ENCODE data around the gene AGO1.
A peak's percentile ranks its signal among the peaks of the same experiment; 100 is the strongest.
"Not testable (repeated sequence)": the region's sequence is repeated elsewhere in the genome, so short reads cannot be mapped to it uniquely, and the experiment has no call there.

The AGO1 gene

GRCh38 chr1:35869245-35869950 is 13.6 kb upstream of the AGO1 start:
- H3K9me3 ChIP-seq (ENCODE audit: control insufficient read depth, insufficient read depth, low read length); H3K27me3 ChIP-seq (ENCODE audit: control insufficient read depth, insufficient read depth, low read length); H3K4me3 ChIP-seq (ENCODE audit: low read depth, low read length); H3K36me3 ChIP-seq (ENCODE audit: control insufficient read depth, insufficient read depth, low read length); H3K27ac ChIP-seq (ENCODE audit: low read depth, low read length); H3K4me1 ChIP-seq (ENCODE audit: control insufficient read depth, insufficient read depth, low read length); H3K9ac ChIP-seq (ENCODE audit: low read depth, low read length): not testable (repeated sequence)

- no peaks in the 10 kb centered on the region for H3K9me3 ChIP-seq (ENCODE audit: control insufficient read depth, insufficient read depth, low read length)
- no peak overlapping the region for H3K27ac ChIP-seq (ENCODE audit: low read depth, low read length)
- no peaks in the 10 kb centered on the region for H3K27me3 ChIP-seq (ENCODE audit: control insufficient read depth, insufficient read depth, low read length)
- H3K36me3 ChIP-seq (ENCODE audit: control insufficient read depth, insufficient read depth, low read length): no peaks in the 10 kb centered on the region
- no peak overlapping the region for H3K9ac ChIP-seq (ENCODE audit: low read depth, low read length)
- no peak overlapping the region for H3K4me3 ChIP-seq (ENCODE audit: low read depth, low read length)
- H3K4me1 ChIP-seq (ENCODE audit: control insufficient read depth, insufficient read depth, low read length): no peaks in the 10 kb centered on the region
Observed at GRCh38 chr1:35870651-35871309, 12.2 kb upstream of the AGO1 start.

DNA sequence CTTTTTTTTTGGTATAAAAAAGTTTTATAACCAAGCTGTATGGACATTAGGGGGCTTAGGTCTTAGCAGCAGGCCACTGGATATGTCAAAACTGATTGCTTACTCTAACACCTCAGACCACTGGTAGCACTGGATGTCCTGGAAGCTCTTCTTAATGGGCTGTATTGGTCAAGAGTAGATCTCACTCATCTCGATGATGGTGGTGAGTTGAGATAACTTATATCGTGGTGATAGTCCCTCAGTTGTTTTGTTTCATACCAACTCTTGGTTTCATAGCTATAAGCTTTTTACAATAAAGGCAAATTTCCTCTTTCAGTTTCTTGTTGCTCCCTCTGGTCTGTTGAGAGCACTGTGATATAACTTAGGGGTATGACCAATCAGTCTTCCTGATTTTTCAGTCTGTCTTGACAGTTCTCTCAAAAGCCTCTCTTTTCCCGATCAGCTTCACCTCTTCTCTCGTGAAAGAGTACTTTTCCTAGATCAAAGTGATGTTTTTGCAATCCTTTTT is 9.7 kb upstream of the AGO1 start:
- Histone ChIP-seq H3K27ac (ENCODE audit: low read depth, low read length) (no peak overlapping the region), H3K27me3 (ENCODE audit: control insufficient read depth, insufficient read depth, low read length) (no peaks in the 10 kb centered on the region), H3K9me3 (ENCODE audit: control insufficient read depth, insufficient read depth, low read length) (no peaks in the 10 kb centered on the region), H3K4me1 (ENCODE audit: control insufficient read depth, insufficient read depth, low read length) (no peaks in the 10 kb centered on the region), H3K36me3 (ENCODE audit: control insufficient read depth, insufficient read depth, low read length) (no peaks in the 10 kb centered on the region), H3K4me3 (ENCODE audit: low read depth, low read length) (no peak overlapping the region), H3K9ac (ENCODE audit: low read depth, low read length) (no peak overlapping the region)

DNA sequence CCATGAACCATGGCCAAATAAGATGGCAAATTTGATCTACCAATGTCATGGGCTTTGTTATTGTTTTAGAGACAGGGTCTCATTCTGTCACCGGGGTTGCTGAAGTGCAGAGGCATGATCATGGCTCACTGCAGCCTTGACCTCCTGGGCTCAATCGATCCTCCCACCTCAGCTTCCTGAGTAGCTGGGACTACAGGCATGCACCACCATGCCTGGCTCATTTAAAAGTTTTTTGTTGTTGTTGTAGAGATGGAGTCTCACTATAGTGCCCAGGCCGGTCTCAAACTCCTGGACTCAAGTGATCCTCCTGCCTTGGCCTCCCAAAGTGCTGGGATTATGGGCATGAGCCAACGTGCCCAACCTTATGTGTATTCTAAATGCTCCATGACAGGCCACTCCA is 8.9 kb upstream of the AGO1 start:
- H3K9ac ChIP-seq (ENCODE audit: low read depth, low read length); H3K27ac ChIP-seq (ENCODE audit: low read depth, low read length); H3K4me1 ChIP-seq (ENCODE audit: control insufficient read depth, insufficient read depth, low read length); H3K36me3 ChIP-seq (ENCODE audit: control insufficient read depth, insufficient read depth, low read length); H3K9me3 ChIP-seq (ENCODE audit: control insufficient read depth, insufficient read depth, low read length); H3K4me3 ChIP-seq (ENCODE audit: low read depth, low read length); H3K27me3 ChIP-seq (ENCODE audit: control insufficient read depth, insufficient read depth, low read length): not testable (repeated sequence)

DNA sequence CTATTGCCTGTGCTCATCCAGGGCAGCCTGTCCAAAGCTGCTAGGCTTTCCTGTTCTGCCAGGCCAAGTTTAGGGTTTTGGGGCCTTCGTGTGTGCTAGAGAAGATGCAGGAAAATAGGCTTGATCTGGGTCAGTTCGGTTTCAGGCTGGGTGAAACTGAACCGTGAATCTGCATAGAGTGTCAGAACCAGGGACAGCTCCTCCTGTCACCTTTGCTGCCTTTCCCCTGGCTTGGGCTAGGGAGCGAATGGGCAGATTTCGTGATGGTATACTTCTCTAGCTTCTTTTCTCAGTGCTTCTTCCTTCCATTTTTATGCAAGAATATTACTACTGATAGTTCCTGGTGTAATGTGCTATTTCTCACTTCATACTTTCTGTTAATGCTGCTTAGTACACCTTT is 6.0 kb upstream of the AGO1 start:
- Histone ChIP-seq H3K27me3 (ENCODE audit: control insufficient read depth, insufficient read depth, low read length) (no peaks in the 10 kb centered on the region), H3K27ac (ENCODE audit: low read depth, low read length) (no peak overlapping the region), H3K4me3 (ENCODE audit: low read depth, low read length) (no peak overlapping the region), H3K9me3 (ENCODE audit: control insufficient read depth, insufficient read depth, low read length) (no peaks in the 10 kb centered on the region), H3K36me3 (ENCODE audit: control insufficient read depth, insufficient read depth, low read length) (no peaks in the 10 kb centered on the region), H3K4me1 (ENCODE audit: control insufficient read depth, insufficient read depth, low read length) (no peaks in the 10 kb centered on the region), H3K9ac (ENCODE audit: low read depth, low read length) (no peak overlapping the region)

- no peak overlapping the region for H3K9ac ChIP-seq (ENCODE audit: low read depth, low read length)
- H3K27me3 ChIP-seq (ENCODE audit: control insufficient read depth, insufficient read depth, low read length): no peaks in the 10 kb centered on the region
- H3K36me3 ChIP-seq (ENCODE audit: control insufficient read depth, insufficient read depth, low read length): no peaks in the 10 kb centered on the region
- H3K9me3 ChIP-seq (ENCODE audit: control insufficient read depth, insufficient read depth, low read length): no peaks in the 10 kb centered on the region
- H3K4me3 ChIP-seq (ENCODE audit: low read depth, low read length): no peak overlapping the region
- peaks cover 28% of the 10 kb centered on the region for H3K4me1 ChIP-seq (ENCODE audit: control insufficient read depth, insufficient read depth, low read length)
- no peak overlapping the region for H3K27ac ChIP-seq (ENCODE audit: low read depth, low read length)
Observed at GRCh38 chr1:35881850-35882273, 1.1 kb upstream of the AGO1 start.

- Histone ChIP-seq H3K27me3 (ENCODE audit: control insufficient read depth, insufficient read depth, low read length) (no peaks in the 10 kb centered on the region), H3K9ac (ENCODE audit: low read depth, low read length) (no peak overlapping the region), H3K36me3 (ENCODE audit: control insufficient read depth, insufficient read depth, low read length) (no peaks in the 10 kb centered on the region), H3K9me3 (ENCODE audit: control insufficient read depth, insufficient read depth, low read length) (no peaks in the 10 kb centered on the region), H3K4me3 (ENCODE audit: low read depth, low read length) (peak overlapping the region; percentile 99; the same call in 1 of the 2 replicates), H3K4me1 (ENCODE audit: control insufficient read depth, insufficient read depth, low read length) (peaks cover 35% of the 10 kb centered on the region), H3K27ac (ENCODE audit: low read depth, low read length) (no peak overlapping the region)
Observed at GRCh38 chr1:35882586-35882944, 444 bp upstream of the AGO1 start.

DNA sequence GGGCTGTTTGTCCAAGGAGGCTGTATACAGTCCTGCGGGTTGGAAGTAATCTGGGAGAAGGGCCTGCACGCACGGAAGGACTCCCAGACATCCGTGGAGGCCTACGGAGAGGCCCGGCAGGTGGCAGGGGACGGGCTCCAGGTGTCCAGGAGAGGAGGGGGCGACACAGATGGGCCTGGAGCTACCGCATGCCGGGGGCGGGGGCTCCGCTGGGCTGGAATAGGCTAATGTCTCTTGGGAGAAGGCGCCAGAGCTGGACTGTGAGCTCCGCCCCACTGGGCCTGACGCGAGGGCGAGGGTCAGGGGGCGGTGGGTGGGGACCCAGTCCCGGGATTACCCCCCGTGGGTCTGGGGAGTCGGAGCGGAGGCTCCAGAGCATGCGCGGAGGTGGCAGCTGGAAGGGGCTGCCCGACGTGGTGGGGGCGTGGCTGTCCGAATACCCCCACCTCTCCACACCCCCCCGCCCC is 659 bp downstream of the AGO1 start:
- H3K27ac ChIP-seq (ENCODE audit: low read depth, low read length): peak overlapping the region; percentile 95
- H3K27me3 ChIP-seq (ENCODE audit: control insufficient read depth, insufficient read depth, low read length): no peaks in the 10 kb centered on the region
- no peaks in the 10 kb centered on the region for H3K9me3 ChIP-seq (ENCODE audit: control insufficient read depth, insufficient read depth, low read length)
- peaks cover 9% of the 10 kb centered on the region for H3K36me3 ChIP-seq (ENCODE audit: control insufficient read depth, insufficient read depth, low read length)
- H3K4me3 ChIP-seq (ENCODE audit: low read depth, low read length): peak overlapping the region; percentile 99
- peak overlapping the region; percentile 82 for H3K9ac ChIP-seq (ENCODE audit: low read depth, low read length)
- H3K4me1 ChIP-seq (ENCODE audit: control insufficient read depth, insufficient read depth, low read length): peaks cover 39% of the 10 kb centered on the region

GRCh38 chr1:35884934-35885333 is 1.9 kb downstream of the AGO1 start:
- Histone ChIP-seq H3K4me3 (ENCODE audit: low read depth, low read length) (peak overlapping the region; percentile 50; the same call in 1 of the 2 replicates), H3K9ac (ENCODE audit: low read depth, low read length) (no peak overlapping the region), H3K27me3 (ENCODE audit: control insufficient read depth, insufficient read depth, low read length) (no peaks in the 10 kb centered on the region), H3K4me1 (ENCODE audit: control insufficient read depth, insufficient read depth, low read length) (peaks cover 39% of the 10 kb centered on the region), H3K27ac (ENCODE audit: low read depth, low read length) (peak overlapping the region; percentile 95), H3K36me3 (ENCODE audit: control insufficient read depth, insufficient read depth, low read length) (peaks cover 21% of the 10 kb centered on the region), H3K9me3 (ENCODE audit: control insufficient read depth, insufficient read depth, low read length) (no peaks in the 10 kb centered on the region)

- H3K27ac ChIP-seq (ENCODE audit: low read depth, low read length): peak overlapping the region; percentile 95
- H3K4me3 ChIP-seq (ENCODE audit: low read depth, low read length): peak overlapping the region; percentile 57
- H3K9ac ChIP-seq (ENCODE audit: low read depth, low read length): no peak overlapping the region
- H3K9me3 ChIP-seq (ENCODE audit: control insufficient read depth, insufficient read depth, low read length): no peaks in the 10 kb centered on the region
- no peaks in the 10 kb centered on the region for H3K27me3 ChIP-seq (ENCODE audit: control insufficient read depth, insufficient read depth, low read length)
- H3K4me1 ChIP-seq (ENCODE audit: control insufficient read depth, insufficient read depth, low read length): peaks cover 39% of the 10 kb centered on the region
- peaks cover 31% of the 10 kb centered on the region for H3K36me3 ChIP-seq (ENCODE audit: control insufficient read depth, insufficient read depth, low read length)
Observed at GRCh38 chr1:35885961-35886558, 3.1 kb downstream of the AGO1 start.

All from HUES48 (cell line).